Measurements from ENCODE around the gene FRMD8. TPM values are rescaled to one million over a fixed set of nuclear protein-coding genes. Genes with fewer than 3 reads are reported as not detected.

The FRMD8 gene
- total and polyA plus RNA-seq, 9 of the 15 experiments (the other 6 are each of a cell fraction or from before 2014, with no cell fraction given), result 4.5 to 54.5 (median 15.8) TPM

GRCh38 chr11:65418681-65419459, 32.4 kb downstream of the FRMD8 start (continued):
- TF ChIP-seq HMGN3 (IDR thresholded peaks at IDR 0.05; ENCODE audit: borderline replicate concordance, extremely low read depth, insufficient read length, low read depth, low read length) (peak; percentile 96), ZNF449 (CRISPR knock-in tag; IDR thresholded peaks at IDR 0.05) (peak; percentile 51; the same call in 1 of the 2 replicates), BACH1 (tag; IDR thresholded peaks at IDR 0.05) (peak; percentile 89), ILK (tag; IDR thresholded peaks at IDR 0.05; ENCODE audit: borderline replicate concordance, low read depth) (no peak), ZBTB26 (CRISPR knock-in tag; IDR thresholded peaks at IDR 0.05) (no peak), MLX (CRISPR knock-in tag; conservative IDR thresholded peaks at IDR 0.05) (no peak), COPS2 (conservative IDR thresholded peaks at IDR 0.05) (no peak), TCF7L2 (IDR thresholded peaks at IDR 0.05; ENCODE audit: low read depth, low read length) (no peak), ZNF384 (IDR thresholded peaks at IDR 0.05; ENCODE audit: low read depth, low read length) (no peak)
- TF ChIP-seq, protein P1, sequence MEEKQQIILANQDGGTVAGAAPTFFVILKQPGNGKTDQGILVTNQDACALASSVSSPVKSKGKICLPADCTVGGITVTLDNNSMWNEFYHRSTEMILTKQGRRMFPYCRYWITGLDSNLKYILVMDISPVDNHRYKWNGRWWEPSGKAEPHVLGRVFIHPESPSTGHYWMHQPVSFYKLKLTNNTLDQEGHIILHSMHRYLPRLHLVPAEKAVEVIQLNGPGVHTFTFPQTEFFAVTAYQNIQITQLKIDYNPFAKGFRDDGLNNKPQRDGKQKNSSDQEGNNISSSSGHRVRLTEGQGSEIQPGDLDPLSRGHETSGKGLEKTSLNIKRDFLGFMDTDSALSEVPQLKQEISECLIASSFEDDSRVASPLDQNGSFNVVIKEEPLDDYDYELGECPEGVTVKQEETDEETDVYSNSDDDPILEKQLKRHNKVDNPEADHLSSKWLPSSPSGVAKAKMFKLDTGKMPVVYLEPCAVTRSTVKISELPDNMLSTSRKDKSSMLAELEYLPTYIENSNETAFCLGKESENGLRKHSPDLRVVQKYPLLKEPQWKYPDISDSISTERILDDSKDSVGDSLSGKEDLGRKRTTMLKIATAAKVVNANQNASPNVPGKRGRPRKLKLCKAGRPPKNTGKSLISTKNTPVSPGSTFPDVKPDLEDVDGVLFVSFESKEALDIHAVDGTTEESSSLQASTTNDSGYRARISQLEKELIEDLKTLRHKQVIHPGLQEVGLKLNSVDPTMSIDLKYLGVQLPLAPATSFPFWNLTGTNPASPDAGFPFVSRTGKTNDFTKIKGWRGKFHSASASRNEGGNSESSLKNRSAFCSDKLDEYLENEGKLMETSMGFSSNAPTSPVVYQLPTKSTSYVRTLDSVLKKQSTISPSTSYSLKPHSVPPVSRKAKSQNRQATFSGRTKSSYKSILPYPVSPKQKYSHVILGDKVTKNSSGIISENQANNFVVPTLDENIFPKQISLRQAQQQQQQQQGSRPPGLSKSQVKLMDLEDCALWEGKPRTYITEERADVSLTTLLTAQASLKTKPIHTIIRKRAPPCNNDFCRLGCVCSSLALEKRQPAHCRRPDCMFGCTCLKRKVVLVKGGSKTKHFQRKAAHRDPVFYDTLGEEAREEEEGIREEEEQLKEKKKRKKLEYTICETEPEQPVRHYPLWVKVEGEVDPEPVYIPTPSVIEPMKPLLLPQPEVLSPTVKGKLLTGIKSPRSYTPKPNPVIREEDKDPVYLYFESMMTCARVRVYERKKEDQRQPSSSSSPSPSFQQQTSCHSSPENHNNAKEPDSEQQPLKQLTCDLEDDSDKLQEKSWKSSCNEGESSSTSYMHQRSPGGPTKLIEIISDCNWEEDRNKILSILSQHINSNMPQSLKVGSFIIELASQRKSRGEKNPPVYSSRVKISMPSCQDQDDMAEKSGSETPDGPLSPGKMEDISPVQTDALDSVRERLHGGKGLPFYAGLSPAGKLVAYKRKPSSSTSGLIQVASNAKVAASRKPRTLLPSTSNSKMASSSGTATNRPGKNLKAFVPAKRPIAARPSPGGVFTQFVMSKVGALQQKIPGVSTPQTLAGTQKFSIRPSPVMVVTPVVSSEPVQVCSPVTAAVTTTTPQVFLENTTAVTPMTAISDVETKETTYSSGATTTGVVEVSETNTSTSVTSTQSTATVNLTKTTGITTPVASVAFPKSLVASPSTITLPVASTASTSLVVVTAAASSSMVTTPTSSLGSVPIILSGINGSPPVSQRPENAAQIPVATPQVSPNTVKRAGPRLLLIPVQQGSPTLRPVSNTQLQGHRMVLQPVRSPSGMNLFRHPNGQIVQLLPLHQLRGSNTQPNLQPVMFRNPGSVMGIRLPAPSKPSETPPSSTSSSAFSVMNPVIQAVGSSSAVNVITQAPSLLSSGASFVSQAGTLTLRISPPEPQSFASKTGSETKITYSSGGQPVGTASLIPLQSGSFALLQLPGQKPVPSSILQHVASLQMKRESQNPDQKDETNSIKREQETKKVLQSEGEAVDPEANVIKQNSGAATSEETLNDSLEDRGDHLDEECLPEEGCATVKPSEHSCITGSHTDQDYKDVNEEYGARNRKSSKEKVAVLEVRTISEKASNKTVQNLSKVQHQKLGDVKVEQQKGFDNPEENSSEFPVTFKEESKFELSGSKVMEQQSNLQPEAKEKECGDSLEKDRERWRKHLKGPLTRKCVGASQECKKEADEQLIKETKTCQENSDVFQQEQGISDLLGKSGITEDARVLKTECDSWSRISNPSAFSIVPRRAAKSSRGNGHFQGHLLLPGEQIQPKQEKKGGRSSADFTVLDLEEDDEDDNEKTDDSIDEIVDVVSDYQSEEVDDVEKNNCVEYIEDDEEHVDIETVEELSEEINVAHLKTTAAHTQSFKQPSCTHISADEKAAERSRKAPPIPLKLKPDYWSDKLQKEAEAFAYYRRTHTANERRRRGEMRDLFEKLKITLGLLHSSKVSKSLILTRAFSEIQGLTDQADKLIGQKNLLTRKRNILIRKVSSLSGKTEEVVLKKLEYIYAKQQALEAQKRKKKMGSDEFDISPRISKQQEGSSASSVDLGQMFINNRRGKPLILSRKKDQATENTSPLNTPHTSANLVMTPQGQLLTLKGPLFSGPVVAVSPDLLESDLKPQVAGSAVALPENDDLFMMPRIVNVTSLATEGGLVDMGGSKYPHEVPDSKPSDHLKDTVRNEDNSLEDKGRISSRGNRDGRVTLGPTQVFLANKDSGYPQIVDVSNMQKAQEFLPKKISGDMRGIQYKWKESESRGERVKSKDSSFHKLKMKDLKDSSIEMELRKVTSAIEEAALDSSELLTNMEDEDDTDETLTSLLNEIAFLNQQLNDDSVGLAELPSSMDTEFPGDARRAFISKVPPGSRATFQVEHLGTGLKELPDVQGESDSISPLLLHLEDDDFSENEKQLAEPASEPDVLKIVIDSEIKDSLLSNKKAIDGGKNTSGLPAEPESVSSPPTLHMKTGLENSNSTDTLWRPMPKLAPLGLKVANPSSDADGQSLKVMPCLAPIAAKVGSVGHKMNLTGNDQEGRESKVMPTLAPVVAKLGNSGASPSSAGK (IDR thresholded peaks at IDR 0.05), result no peak

Data from K562 (cell line).